ENCODE results near the gene GSDMA.
"Not testable (repeated sequence)": the region's sequence is repeated elsewhere in the genome, so short reads cannot be mapped to it uniquely, and the experiment has no call there.

GSDMA gene

GRCh38 chr17:39996800-39997199, 34.0 kb downstream of the GSDMA start:
- ATAC-seq (no peak), DNase-seq (no peak)

GRCh38 chr17:39997543-39997942, 34.7 kb downstream of the GSDMA start:
- no peak for DNase-seq
- no peak for ATAC-seq

- DNase-seq (no peak), ATAC-seq (no peak)
These were observed 36.3 kb downstream of the GSDMA start for GRCh38 chr17:39999067-39999466.

- no peak for ATAC-seq
- DNase-seq: no peak
These were observed 37.4 kb downstream of the GSDMA start for GRCh38 chr17:40000161-40000560.

GRCh38 chr17:40001335-40001734, 38.5 kb downstream of the GSDMA start:
- not testable (repeated sequence) for ATAC-seq

GRCh38 chr17:40004072-40004471, 41.3 kb downstream of the GSDMA start:
- ATAC-seq: no peak
- DNase-seq: no peak

More at GRCh38 chr17:40001335-40001734, 38.5 kb downstream of the GSDMA start:
- not testable (repeated sequence) for DNase-seq

GRCh38 chr17:40004712-40005111, 41.9 kb downstream of the GSDMA start:
- DNase-seq: no peak
- no peak for ATAC-seq

GRCh38 chr17:40005520-40005919, 42.7 kb downstream of the GSDMA start:
- DNase-seq: no peak
- no peak for ATAC-seq

- DNase-seq, ATAC-seq: not testable (repeated sequence)
These were observed 48.2 kb downstream of the GSDMA start for GRCh38 chr17:40010946-40011500.

GRCh38 chr17:40012017-40012647, 49.3 kb downstream of the GSDMA start:
- DNase-seq, ATAC-seq: not testable (repeated sequence)

GRCh38 chr17:40014375-40014980, 51.7 kb downstream of the GSDMA start:
- no peak for DNase-seq

GRCh38 chr17:40015005-40015997, 52.5 kb downstream of the GSDMA start, which contains the start of gene CSF3:
Gene CSF3 (plus strand): TSS chr17:40015440. CDS start chr17:40015475, 35 bp downstream.
- no peak for DNase-seq
- ATAC-seq: no peak

More at GRCh38 chr17:40014375-40014980, 51.7 kb downstream of the GSDMA start:
- no peak for ATAC-seq

GRCh38 chr17:40015998-40016985, 53.5 kb downstream of the GSDMA start:
- ATAC-seq (no peak), DNase-seq (no peak)

- DNase-seq (no peak), ATAC-seq (no peak)
These were observed 54.7 kb downstream of the GSDMA start for GRCh38 chr17:40017422-40018080.

GRCh38 chr17:40018211-40019121, 55.7 kb downstream of the GSDMA start:
- no peak for DNase-seq
- no peak for ATAC-seq

- ATAC-seq (no peak), DNase-seq (no peak)
These were observed 56.6 kb downstream of the GSDMA start for GRCh38 chr17:40019140-40019991.

- DNase-seq: no peak
- no peak for ATAC-seq
These were observed 57.3 kb downstream of the GSDMA start for GRCh38 chr17:40020146-40020545.

- DNase-seq (no peak), ATAC-seq (peak; percentile 6)
These were observed 58.7 kb downstream of the GSDMA start for GRCh38 chr17:40021451-40021971.
